Measurements from ENCODE around the gene VPS45. TPM values are rescaled to one million over a fixed set of nuclear protein-coding genes. Genes with fewer than 3 reads are reported as not detected.
A peak's percentile ranks its signal among the peaks of the same experiment; 100 is the strongest.
"Not testable (repeated sequence)": the region's sequence is repeated elsewhere in the genome, so short reads cannot be mapped to it uniquely, and the experiment has no call there.

Gene VPS45
- total and polyA plus RNA-seq, 5 experiments from 2014 or later: 21.8 to 39.8 (median 29.9) TPM

- POLR2A ChIA-PET: no interaction called here
Measured at GRCh38 chr1:150185481-150185880, 117.9 kb downstream of the VPS45 start.

GRCh38 chr1:150186438-150186788 is 118.8 kb downstream of the VPS45 start:
- not testable (repeated sequence) for ATAC-seq, H3K27me3 Mint-ChIP-seq, H3K9me3 Mint-ChIP-seq, DNase-seq, H3K36me3 Mint-ChIP-seq, H3K4me3 Mint-ChIP-seq
- Mint-ChIP-seq H3K27ac (peak overlapping the region in 1 of 10 donors; percentile 72), H3K4me1 (peaks cover 0 to 19% (median 6%) of the 10 kb centered on the region in 4 donors)
- POLR2A ChIA-PET: interaction anchor here (0.6 to 1.8 kb wide), 8 partner anchors 25 to 1097 kb away, joined by 3 to 8 read pairs (median 6); partner anchors contain the start of gene VPS45

More at GRCh38 chr1:150185481-150185880, 117.9 kb downstream of the VPS45 start:
- Mint-ChIP-seq H3K4me3 (no peak overlapping the region), H3K27me3 (no peaks in the 10 kb centered on the region), H3K36me3 (no peaks in the 10 kb centered on the region), H3K27ac (no peak overlapping the region), H3K4me1 (peaks cover 0 to 19% (median 6%) of the 10 kb centered on the region in 4 donors), H3K9me3 (no peaks in the 10 kb centered on the region)
- no peak for ATAC-seq
- no peak for DNase-seq

DNA sequence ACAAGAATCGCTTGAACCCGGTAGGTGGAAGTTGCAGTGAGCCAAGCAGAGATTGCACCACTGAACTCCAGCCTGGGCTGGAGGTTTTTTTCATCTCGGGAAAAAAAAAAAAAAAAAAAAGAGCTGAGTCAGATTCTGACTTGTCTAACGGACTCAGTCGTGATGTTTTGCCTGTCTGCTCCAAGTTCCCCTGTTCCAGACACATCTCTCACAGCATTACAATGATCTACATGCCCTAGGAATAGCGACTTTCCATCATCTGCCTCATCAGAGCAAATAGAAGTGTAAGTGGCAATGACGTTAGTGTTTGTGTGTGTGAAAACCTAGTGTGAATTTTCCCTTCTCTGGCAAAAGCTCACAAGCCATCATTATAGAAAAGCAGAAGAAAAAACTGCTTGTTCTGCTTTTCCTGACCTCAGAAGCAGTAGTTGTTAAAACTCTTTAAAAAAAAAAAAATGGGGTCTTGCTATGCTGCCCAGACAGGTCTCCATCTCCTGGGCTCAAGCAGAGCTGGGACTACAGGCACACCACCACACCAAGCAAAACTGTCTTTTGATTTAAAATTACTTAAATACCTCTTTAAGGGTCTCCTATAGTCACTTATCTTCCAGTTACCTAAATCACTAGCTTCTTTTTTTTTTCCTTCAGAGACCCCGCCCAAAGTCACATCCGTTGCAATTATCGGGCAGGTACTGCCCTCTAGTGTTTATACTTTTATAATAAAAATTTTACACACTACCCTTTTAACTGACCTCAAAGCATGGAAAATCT is 119.4 kb downstream of the VPS45 start:
- H3K36me3 Mint-ChIP-seq: no peaks in the 10 kb centered on the region
- peak overlapping the region in 6 of 10 donors; percentile 40 to 89 (median 54) for H3K27ac Mint-ChIP-seq
- H3K4me3 Mint-ChIP-seq: peak overlapping the region in 7 of 10 donors; percentile 1 to 76 (median 27)
- DNase-seq (peak in 6 of 10 donors; percentile 31 to 74 (median 59)), ATAC-seq (peak; percentile 87 to 88)
- no peaks in the 10 kb centered on the region for H3K27me3 Mint-ChIP-seq
- H3K9me3 Mint-ChIP-seq: no peaks in the 10 kb centered on the region
- POLR2A ChIA-PET: interaction anchor here (0.5 to 1.8 kb wide), 11 partner anchors 26 to 1097 kb away, joined by 3 to 11 read pairs (median 6); partner anchors contain the start of genes ANP32E and VPS45
- H3K4me1 Mint-ChIP-seq: peaks cover 0 to 19% (median 6%) of the 10 kb centered on the region in 4 donors

DNA sequence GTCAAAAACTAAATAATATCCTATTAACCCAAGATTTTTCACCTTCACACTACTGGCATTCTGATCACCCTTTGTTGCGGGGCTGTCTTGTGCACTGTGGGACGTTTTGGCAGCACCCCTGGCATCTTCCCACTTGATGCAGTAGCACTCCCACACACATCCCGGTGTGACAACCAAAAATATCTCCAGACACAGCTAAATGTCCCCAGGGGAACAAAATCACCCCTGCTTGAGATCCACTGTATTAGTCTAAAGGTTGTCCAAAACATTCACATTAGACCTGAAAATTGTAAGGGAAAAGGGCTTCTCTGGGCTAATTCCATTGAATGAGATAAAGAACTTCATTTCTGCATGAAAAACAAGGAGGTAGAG is 120.0 kb downstream of the VPS45 start:
- ATAC-seq (peak; percentile 33 to 49), DNase-seq (no peak)
- peaks cover 0 to 19% (median 6%) of the 10 kb centered on the region in 4 donors for H3K4me1 Mint-ChIP-seq
- peak overlapping the region in 2 of 10 donors; percentile 16 to 76 for H3K4me3 Mint-ChIP-seq
- H3K27me3 Mint-ChIP-seq: no peaks in the 10 kb centered on the region
- H3K27ac Mint-ChIP-seq: peak overlapping the region in 1 of 10 donors; percentile 89
- POLR2A ChIA-PET: interaction anchor here (0.5 to 1.8 kb wide), 6 partner anchors 26 to 300 kb away, joined by 3 to 11 read pairs (median 6); partner anchors contain the start of genes ANP32E and VPS45
- no peaks in the 10 kb centered on the region for H3K36me3 Mint-ChIP-seq
- H3K9me3 Mint-ChIP-seq: no peaks in the 10 kb centered on the region

DNA sequence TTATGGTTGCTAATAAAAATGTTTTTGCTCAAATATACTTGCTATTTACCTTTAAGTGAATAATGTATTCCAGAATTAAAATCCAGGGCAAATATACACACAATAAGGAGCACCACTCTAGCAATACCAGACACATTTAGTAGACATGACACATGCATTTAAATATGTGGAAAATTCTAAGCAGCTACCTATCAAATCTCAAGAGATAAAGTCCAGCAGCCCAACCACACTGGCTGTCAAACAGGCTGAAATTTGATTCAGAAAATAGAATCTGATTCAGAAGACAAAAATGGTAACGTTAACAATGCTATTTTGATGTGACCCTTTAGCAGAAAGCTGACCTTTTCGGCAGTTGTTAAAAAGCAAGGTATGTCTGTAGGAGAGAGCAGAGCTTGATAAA is 124.4 kb downstream of the VPS45 start:
- H3K4me1 Mint-ChIP-seq: peaks cover 0 to 9% (median 4%) of the 10 kb centered on the region in 4 donors
- no peak for DNase-seq
- no peak for ATAC-seq
- no peaks in the 10 kb centered on the region for H3K9me3 Mint-ChIP-seq
- H3K36me3 Mint-ChIP-seq: no peaks in the 10 kb centered on the region
- POLR2A ChIA-PET: no interaction called here
- no peak overlapping the region for H3K4me3 Mint-ChIP-seq
- no peak overlapping the region for H3K27ac Mint-ChIP-seq
- peaks cover 0 to 12% (median 4%) of the 10 kb centered on the region in 5 donors for H3K27me3 Mint-ChIP-seq

GRCh38 chr1:150194381-150195031 is 126.9 kb downstream of the VPS45 start:
- Mint-ChIP-seq H3K27me3 (peaks cover 0 to 12% (median 4%) of the 10 kb centered on the region in 5 donors), H3K4me3 (no peak overlapping the region), H3K27ac (no peak overlapping the region), H3K36me3 (no peaks in the 10 kb centered on the region), H3K4me1 (no peaks in the 10 kb centered on the region), H3K9me3 (no peaks in the 10 kb centered on the region)
- POLR2A ChIA-PET: no interaction called here
- ATAC-seq (no peak), DNase-seq (no peak)

Other genes with a start within 250 kb of the VPS45 start
- gene BOLA1, start 168.2 kb upstream of the VPS45 start, total RNA-seq: 10 to 100 TPM; 21.1 to 21.6 TPM
- gene BOLA1, start 168.2 kb upstream of the VPS45 start, polyA plus RNA-seq: 10 to 100 TPM; 19.7 to 34.1 (median 24.3) TPM
- 1 to 10 TPM; 3.0 TPM for gene SV2A, start 149.9 kb upstream of the VPS45 start, total RNA-seq
- gene SV2A, start 149.9 kb upstream of the VPS45 start, polyA plus RNA-seq: 1 to 10 TPM; 1.6 to 2.6 (median 2.3) TPM
- gene SF3B4, start 140.0 kb upstream of the VPS45 start, total RNA-seq: 10 to 100 TPM; 46.5 to 50.5 TPM
- 10 to 100 TPM; 55.7 to 90.4 (median 71.9) TPM for gene SF3B4, start 140.0 kb upstream of the VPS45 start, polyA plus RNA-seq
- gene MTMR11, start 130.9 kb upstream of the VPS45 start, total RNA-seq: 1 to 10 TPM; 1.5 TPM
- gene MTMR11, start 130.9 kb upstream of the VPS45 start, polyA plus RNA-seq: under 1 TPM in 1 of 3 donors, not detected in 2; 0.09 TPM
- gene OTUD7B, start 57.0 kb upstream of the VPS45 start, total RNA-seq: 10 to 100 TPM; 10.6 to 11.3 TPM
- gene OTUD7B, start 57.0 kb upstream of the VPS45 start, polyA plus RNA-seq: 1 to 10 TPM in 1 of 3 donors, under 1 TPM in 2; 0.16 to 1.2 (median 0.37) TPM
- 100 to 1,000 TPM; 135 to 137 TPM for gene PLEKHO1, start 82.1 kb downstream of the VPS45 start, total RNA-seq
- gene PLEKHO1, start 82.1 kb downstream of the VPS45 start, polyA plus RNA-seq: 10 to 100 TPM; 19.4 to 30.8 (median 30.4) TPM
- 10 to 100 TPM; 44.8 to 51.3 TPM for gene ANP32E, start 168.3 kb downstream of the VPS45 start, total RNA-seq
- gene ANP32E, start 168.3 kb downstream of the VPS45 start, polyA plus RNA-seq: 10 to 100 TPM; 47.5 to 51.0 (median 50.3) TPM
- gene CA14, start 190.0 kb downstream of the VPS45 start, total RNA-seq: not detected
- 1 to 10 TPM in 1 of 3 donors, under 1 TPM in 2; 0.20 to 1.0 (median 0.37) TPM for gene CA14, start 190.0 kb downstream of the VPS45 start, polyA plus RNA-seq
- 100 to 1,000 TPM; 142 to 143 TPM for gene APH1A, start 201.2 kb downstream of the VPS45 start, total RNA-seq
- 10 to 100 TPM; 58.2 to 84.8 (median 67.1) TPM for gene APH1A, start 201.2 kb downstream of the VPS45 start, polyA plus RNA-seq
- gene C1orf54, start 205.0 kb downstream of the VPS45 start, total RNA-seq: 1 to 10 TPM; 4.8 to 5.0 TPM
- 1 to 10 TPM; 1.8 to 4.7 (median 3.9) TPM for gene C1orf54, start 205.0 kb downstream of the VPS45 start, polyA plus RNA-seq
- gene CIART, start 214.8 kb downstream of the VPS45 start, total RNA-seq: 1 to 10 TPM; 1.0 to 1.6 TPM
- gene CIART, start 214.8 kb downstream of the VPS45 start, polyA plus RNA-seq: 1 to 10 TPM in 1 of 3 donors, under 1 TPM in 2; 0.74 to 1.8 (median 0.74) TPM
- gene MRPS21, start 226.1 kb downstream of the VPS45 start, total RNA-seq: 10 to 100 TPM; 70.7 to 76.0 TPM
- gene MRPS21, start 226.1 kb downstream of the VPS45 start, polyA plus RNA-seq: 10 to 100 TPM; 78.8 to 85.9 (median 82.1) TPM

Measured in naive thymus-derived CD8-positive, alpha-beta T cell (primary cell).